Measurements from ENCODE around the gene MCM9.
A peak's percentile ranks its signal among the peaks of the same experiment; 100 is the strongest.

MCM9 gene

DNA sequence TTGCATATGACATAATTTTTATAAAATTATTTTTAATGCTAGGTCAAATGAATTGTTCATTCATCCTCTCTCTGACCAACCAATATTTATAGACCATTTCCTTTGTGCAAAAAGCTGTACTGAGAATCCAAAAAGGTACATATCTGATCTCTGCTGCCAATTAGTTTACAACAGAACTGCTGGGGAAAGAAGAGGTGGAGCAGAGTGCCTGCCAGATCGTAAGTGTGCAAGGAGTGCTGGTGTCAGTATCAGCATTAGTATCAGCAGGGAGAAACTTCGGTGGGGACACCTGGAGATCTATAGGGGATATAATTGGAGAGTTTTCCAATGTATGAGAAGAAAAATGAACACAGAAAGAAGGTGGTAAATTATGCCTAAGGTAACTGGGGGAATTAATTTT lies 104.3 kb downstream of the MCM9 start:
- Histone ChIP-seq H3K4me1 (ENCODE audit: control insufficient read depth, insufficient read depth, low read length) (no peaks in the 10 kb centered on the region), H3K27ac (ENCODE audit: low read depth, low read length) (no peak overlapping the region), H3K4me3 (ENCODE audit: low read length) (no peak overlapping the region)

DNA sequence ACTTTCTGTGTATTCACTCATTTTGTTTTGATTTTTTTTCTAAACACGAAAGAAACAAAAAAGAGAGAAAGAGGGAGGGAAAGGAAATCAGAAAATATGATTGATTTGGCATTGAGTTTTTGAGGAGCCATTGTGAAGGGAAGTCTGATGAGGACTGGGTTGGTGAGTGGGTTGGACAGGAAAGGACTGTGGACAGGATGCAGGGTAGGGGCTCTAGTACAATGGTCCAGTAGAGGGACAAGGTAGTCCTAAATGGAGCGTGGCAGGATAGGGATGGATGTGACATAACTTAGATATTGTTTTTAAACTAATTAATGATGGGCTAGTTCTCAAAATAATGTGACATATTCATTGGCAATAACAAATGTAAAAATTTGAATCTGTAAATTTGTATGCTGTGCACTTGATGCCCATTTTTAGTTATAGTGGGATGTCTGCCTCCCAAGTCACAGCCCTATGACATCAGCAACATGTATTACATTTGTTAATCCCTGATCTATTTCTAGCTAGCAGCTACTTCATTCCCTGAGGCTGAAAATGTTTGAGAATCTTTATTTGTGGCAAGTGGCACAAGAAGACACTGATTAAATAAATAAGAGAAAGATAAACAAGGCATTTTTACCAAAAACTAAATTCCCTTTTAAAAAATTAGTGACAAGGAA lies 105.0 kb downstream of the MCM9 start:
- H3K27ac ChIP-seq (ENCODE audit: low read depth, low read length), result no peak overlapping the region
- H3K4me1 ChIP-seq (ENCODE audit: control insufficient read depth, insufficient read depth, low read length), result no peaks in the 10 kb centered on the region
- H3K4me3 ChIP-seq (ENCODE audit: low read length), result no peak overlapping the region

More for the DNA sequence above, 104.3 kb downstream of the MCM9 start:
- H3K27me3 ChIP-seq (ENCODE audit: control insufficient read depth, insufficient read depth, low read length), result no peaks in the 10 kb centered on the region
- no peak overlapping the region for H3K9ac ChIP-seq (ENCODE audit: low read length)
- H3K36me3 ChIP-seq (ENCODE audit: control insufficient read depth, insufficient read depth, low read length), result peaks cover 6% of the 10 kb centered on the region

DNA sequence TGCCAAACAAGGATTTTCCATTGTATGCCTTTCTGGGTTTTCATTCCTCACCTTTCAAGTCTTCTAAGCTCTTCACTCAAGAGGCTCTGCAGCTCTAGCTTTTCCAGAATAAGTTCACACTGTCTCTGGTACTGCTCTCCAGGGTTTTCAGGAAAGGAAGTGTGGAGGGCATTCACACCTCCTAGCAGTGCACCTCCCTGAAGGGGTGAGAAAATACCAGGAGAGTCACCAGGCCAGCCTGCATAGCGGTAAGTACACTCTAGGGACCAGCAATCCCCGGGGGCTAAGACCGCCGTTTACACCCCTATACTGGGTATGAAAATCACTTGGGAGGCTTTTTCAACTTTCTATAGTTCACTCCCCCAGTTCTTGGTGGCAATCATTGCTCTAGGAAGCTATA lies 108.9 kb downstream of the MCM9 start:
- Histone ChIP-seq H3K36me3 (ENCODE audit: control insufficient read depth, insufficient read depth, low read length) (peaks cover 6% of the 10 kb centered on the region), H3K27me3 (ENCODE audit: control insufficient read depth, insufficient read depth, low read length) (no peaks in the 10 kb centered on the region), H3K4me1 (ENCODE audit: control insufficient read depth, insufficient read depth, low read length) (no peaks in the 10 kb centered on the region), H3K4me3 (ENCODE audit: low read length) (no peak overlapping the region), H3K9ac (ENCODE audit: low read length) (no peak overlapping the region), H3K27ac (ENCODE audit: low read depth, low read length) (no peak overlapping the region)

More for the DNA sequence above, 105.0 kb downstream of the MCM9 start:
- no peaks in the 10 kb centered on the region for H3K27me3 ChIP-seq (ENCODE audit: control insufficient read depth, insufficient read depth, low read length)
- H3K36me3 ChIP-seq (ENCODE audit: control insufficient read depth, insufficient read depth, low read length), result peaks cover 6% of the 10 kb centered on the region
- no peak overlapping the region for H3K9ac ChIP-seq (ENCODE audit: low read length)

DNA sequence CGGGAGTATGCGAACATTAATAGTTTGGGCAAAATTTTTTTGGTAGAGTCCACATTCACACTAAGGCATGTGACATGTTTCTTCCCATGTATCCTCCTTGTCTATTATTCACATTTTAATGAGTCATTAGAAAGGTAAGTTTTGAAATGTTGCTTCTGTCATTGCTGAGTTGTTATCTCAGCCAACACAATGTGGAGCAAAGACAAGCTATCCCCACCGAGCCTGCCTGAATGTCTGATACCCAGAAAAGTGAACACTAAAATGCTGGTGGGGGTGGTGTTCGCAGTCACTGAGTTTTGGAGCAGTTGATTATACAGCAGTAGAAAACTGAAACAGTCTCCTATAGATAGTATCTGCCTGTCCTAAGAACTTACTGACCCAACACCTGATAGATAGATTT lies 109.3 kb downstream of the MCM9 start:
- H3K9ac ChIP-seq (ENCODE audit: low read length), result no peak overlapping the region
- no peaks in the 10 kb centered on the region for H3K27me3 ChIP-seq (ENCODE audit: control insufficient read depth, insufficient read depth, low read length)
- peaks cover 6% of the 10 kb centered on the region for H3K36me3 ChIP-seq (ENCODE audit: control insufficient read depth, insufficient read depth, low read length)
- no peaks in the 10 kb centered on the region for H3K4me1 ChIP-seq (ENCODE audit: control insufficient read depth, insufficient read depth, low read length)
- H3K27ac ChIP-seq (ENCODE audit: low read depth, low read length), result no peak overlapping the region
- H3K4me3 ChIP-seq (ENCODE audit: low read length), result no peak overlapping the region

DNA sequence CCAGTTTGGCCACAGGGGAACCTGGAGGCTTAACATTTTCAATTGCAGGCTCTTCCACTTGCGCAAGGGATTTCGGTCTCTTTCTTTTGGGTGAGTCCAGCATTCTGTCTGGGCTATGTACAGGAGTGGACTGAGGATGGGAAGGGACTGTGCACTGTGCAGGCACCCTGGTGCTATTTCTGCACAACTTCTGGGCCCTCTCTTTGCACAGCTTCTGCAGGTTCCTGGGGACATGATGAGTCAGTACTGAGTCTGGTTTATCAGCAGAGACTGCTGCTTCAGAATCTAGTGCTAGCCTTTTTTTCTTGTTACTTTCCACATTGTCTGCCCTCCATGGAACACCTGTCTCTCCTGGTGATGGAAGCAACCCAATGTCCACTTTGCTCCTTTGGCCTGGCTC lies 119.5 kb downstream of the MCM9 start:
- Histone ChIP-seq H3K27ac (ENCODE audit: low read depth, low read length) (no peak overlapping the region), H3K36me3 (ENCODE audit: control insufficient read depth, insufficient read depth, low read length) (no peaks in the 10 kb centered on the region)

DNA sequence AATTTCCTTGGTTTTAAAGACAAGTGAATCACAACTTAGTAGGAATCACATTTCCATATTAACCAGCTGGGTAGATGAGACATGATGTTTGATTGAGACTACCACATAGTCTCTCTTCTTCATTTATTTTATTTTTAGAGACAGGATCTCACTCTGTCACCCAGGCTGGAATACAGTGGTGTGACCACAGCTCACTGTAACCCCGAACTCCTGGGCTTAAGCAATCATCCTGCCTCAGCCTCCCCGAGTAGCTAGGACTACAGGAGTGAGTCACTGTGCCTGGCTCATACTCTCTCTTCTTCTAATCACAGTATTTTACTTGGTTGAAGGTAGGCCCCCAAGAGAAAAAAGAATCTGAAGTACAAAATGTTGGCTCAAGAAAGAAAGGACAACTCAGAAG lies 121.2 kb downstream of the MCM9 start:
- H3K4me1 ChIP-seq (ENCODE audit: control insufficient read depth, insufficient read depth, low read length), result no peaks in the 10 kb centered on the region
- H3K36me3 ChIP-seq (ENCODE audit: control insufficient read depth, insufficient read depth, low read length), result no peaks in the 10 kb centered on the region
- H3K4me3 ChIP-seq (ENCODE audit: low read length), result no peak overlapping the region
- H3K27me3 ChIP-seq (ENCODE audit: control insufficient read depth, insufficient read depth, low read length), result no peaks in the 10 kb centered on the region
- no peak overlapping the region for H3K9ac ChIP-seq (ENCODE audit: low read length)
- H3K27ac ChIP-seq (ENCODE audit: low read depth, low read length), result no peak overlapping the region

More for the DNA sequence above, 119.5 kb downstream of the MCM9 start:
- Histone ChIP-seq H3K4me1 (ENCODE audit: control insufficient read depth, insufficient read depth, low read length) (no peaks in the 10 kb centered on the region), H3K27me3 (ENCODE audit: control insufficient read depth, insufficient read depth, low read length) (no peaks in the 10 kb centered on the region), H3K4me3 (ENCODE audit: low read length) (no peak overlapping the region), H3K9ac (ENCODE audit: low read length) (no peak overlapping the region)

DNA sequence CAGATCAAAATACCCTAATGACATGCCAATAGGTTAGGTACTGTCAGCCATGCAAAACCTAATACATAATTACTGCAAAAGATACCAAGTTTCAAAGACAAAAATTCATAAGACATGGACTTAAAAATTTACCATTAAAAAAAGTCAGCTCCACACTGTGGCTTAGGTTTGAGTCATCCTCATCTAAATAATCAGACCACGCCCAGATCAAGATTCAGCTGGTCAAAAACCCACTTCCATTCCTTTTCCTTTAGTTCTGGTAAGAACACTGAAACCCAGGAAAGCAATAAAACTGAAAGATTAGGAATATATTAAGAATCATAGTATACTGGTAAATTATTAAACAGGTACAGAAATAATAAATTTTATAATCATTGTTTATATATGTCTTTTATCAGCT lies 122.0 kb downstream of the MCM9 start:
- H3K9ac ChIP-seq (ENCODE audit: low read length), result no peak overlapping the region
- H3K27ac ChIP-seq (ENCODE audit: low read depth, low read length), result no peak overlapping the region
- no peaks in the 10 kb centered on the region for H3K36me3 ChIP-seq (ENCODE audit: control insufficient read depth, insufficient read depth, low read length)
- H3K4me3 ChIP-seq (ENCODE audit: low read length), result no peak overlapping the region
- no peaks in the 10 kb centered on the region for H3K27me3 ChIP-seq (ENCODE audit: control insufficient read depth, insufficient read depth, low read length)
- H3K4me1 ChIP-seq (ENCODE audit: control insufficient read depth, insufficient read depth, low read length), result no peaks in the 10 kb centered on the region

DNA sequence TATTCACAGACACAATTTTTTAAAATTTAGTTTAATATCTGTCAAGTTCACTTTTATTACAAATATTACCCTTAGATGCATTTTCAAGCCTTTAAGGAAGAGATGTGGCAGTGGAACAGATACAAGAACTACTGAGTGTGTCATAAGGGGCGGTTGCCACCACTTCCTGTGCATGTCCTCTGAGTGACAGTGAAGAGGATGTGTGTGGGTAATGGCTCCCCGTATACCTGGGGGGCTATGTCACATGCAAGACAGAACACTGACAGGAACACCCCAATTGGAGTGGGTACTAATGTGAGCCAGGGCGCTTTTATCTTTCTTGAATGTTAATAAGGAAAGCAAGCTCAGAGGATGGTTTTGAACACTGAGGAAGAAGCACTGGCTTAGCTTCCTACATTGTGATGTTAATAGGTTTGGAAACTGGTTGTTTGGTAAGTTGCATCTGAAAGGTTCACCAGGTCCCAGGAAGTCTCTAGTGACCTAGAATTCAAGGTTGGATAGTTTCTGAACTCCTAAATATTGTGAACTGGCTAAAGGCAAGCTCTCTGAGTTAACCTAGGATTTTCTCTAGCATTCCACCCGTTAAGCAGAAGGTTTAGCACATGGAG lies 124.4 kb downstream of the MCM9 start:
- no peaks in the 10 kb centered on the region for H3K4me1 ChIP-seq (ENCODE audit: control insufficient read depth, insufficient read depth, low read length)
- no peak overlapping the region for H3K27ac ChIP-seq (ENCODE audit: low read depth, low read length)

DNA sequence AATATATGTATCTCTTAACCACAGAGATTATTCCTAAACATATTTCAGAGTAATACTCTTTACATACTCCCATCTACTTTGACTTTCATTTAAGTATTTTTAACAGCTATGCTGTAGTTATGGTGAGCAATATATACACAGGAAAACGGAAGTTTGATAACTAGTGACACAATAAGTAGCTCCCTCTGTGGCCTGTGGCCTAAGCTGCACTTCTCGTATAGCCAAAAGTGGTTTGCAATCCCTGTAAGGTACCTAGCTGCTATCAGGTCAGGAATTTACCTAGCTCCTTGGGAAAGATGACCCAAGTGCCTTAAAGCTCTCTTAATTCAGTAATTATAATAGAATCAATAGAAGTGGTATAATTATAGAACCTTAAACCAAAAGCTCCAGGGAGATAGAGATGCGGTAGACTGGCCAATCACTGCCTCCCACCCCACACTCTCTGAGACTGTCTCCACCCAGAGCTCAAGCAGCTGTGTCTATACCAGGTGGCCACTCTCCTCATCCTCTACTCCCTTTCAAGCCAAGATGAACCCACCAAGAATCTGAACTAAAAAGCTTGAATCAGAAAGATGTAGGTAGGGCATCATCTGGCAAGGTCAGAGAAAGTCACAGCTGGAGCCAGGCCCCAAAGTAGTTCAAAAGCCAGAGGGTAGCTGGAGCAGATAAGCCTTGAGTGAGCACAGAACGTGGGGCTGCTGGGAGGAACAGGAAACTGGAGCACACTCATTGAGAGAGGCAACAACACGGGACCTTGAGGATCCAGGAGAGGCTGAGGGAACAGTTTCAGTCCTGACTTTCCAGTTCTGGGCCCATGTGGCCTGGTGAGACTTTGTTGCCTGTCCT lies 125.9 kb downstream of the MCM9 start:
- no peaks in the 10 kb centered on the region for H3K36me3 ChIP-seq (ENCODE audit: control insufficient read depth, insufficient read depth, low read length)
- no peaks in the 10 kb centered on the region for H3K4me1 ChIP-seq (ENCODE audit: control insufficient read depth, insufficient read depth, low read length)
- H3K27ac ChIP-seq (ENCODE audit: low read depth, low read length), result no peak overlapping the region
- no peaks in the 10 kb centered on the region for H3K27me3 ChIP-seq (ENCODE audit: control insufficient read depth, insufficient read depth, low read length)
- no peak overlapping the region for H3K9ac ChIP-seq (ENCODE audit: low read length)
- H3K4me3 ChIP-seq (ENCODE audit: low read length), result no peak overlapping the region

More for the DNA sequence above, 124.4 kb downstream of the MCM9 start:
- no peaks in the 10 kb centered on the region for H3K27me3 ChIP-seq (ENCODE audit: control insufficient read depth, insufficient read depth, low read length)
- H3K4me3 ChIP-seq (ENCODE audit: low read length), result no peak overlapping the region
- no peaks in the 10 kb centered on the region for H3K36me3 ChIP-seq (ENCODE audit: control insufficient read depth, insufficient read depth, low read length)
- no peak overlapping the region for H3K9ac ChIP-seq (ENCODE audit: low read length)

DNA sequence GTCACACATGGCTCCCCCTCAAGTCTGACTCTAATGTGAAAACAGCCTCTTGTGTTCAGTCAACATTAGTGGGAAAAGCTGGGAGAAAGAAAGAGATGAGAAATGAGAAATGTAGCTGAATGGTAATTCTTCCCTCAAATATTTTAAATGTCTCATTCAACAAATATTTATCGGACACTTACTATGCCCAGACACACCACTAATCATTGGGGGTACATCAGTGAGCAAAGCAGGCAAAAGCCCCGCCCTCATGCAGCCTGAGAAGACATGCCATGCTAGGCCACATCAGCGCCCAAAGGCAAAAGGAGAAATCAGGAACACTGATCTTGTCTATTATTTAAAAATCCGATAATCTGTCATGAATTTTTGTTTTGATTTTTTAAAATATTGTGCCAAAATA lies 130.9 kb downstream of the MCM9 start:
- Histone ChIP-seq H3K27ac (ENCODE audit: low read depth, low read length) (no peak overlapping the region), H3K4me1 (ENCODE audit: control insufficient read depth, insufficient read depth, low read length) (no peaks in the 10 kb centered on the region), H3K27me3 (ENCODE audit: control insufficient read depth, insufficient read depth, low read length) (no peaks in the 10 kb centered on the region), H3K36me3 (ENCODE audit: control insufficient read depth, insufficient read depth, low read length) (no peaks in the 10 kb centered on the region), H3K9ac (ENCODE audit: low read length) (no peak overlapping the region), H3K4me3 (ENCODE audit: low read length) (no peak overlapping the region)

DNA sequence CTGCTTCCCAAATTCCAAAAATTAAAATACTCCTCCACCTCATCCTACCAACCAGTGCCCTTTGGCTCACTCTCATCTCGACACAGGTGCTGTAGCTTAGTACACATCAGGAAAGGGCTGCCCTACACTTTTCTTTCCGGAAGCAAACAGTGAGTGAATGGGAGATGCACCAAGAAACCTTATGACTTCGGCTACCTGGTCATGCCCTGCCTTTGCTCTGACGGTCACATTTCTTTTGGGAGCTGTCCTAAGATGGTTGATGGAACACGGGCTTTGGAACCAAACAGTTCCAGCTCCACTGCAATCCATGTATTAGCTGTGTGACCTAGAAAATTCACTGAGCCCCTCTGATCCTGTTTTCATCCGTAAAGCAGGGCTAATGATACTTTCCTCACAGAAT lies 133.7 kb downstream of the MCM9 start:
- H3K4me3 ChIP-seq (ENCODE audit: low read length), result no peak overlapping the region
- no peak overlapping the region for H3K27ac ChIP-seq (ENCODE audit: low read depth, low read length)
- H3K27me3 ChIP-seq (ENCODE audit: control insufficient read depth, insufficient read depth, low read length), result no peaks in the 10 kb centered on the region
- H3K36me3 ChIP-seq (ENCODE audit: control insufficient read depth, insufficient read depth, low read length), result no peaks in the 10 kb centered on the region
- no peaks in the 10 kb centered on the region for H3K4me1 ChIP-seq (ENCODE audit: control insufficient read depth, insufficient read depth, low read length)
- no peak overlapping the region for H3K9ac ChIP-seq (ENCODE audit: low read length)

DNA sequence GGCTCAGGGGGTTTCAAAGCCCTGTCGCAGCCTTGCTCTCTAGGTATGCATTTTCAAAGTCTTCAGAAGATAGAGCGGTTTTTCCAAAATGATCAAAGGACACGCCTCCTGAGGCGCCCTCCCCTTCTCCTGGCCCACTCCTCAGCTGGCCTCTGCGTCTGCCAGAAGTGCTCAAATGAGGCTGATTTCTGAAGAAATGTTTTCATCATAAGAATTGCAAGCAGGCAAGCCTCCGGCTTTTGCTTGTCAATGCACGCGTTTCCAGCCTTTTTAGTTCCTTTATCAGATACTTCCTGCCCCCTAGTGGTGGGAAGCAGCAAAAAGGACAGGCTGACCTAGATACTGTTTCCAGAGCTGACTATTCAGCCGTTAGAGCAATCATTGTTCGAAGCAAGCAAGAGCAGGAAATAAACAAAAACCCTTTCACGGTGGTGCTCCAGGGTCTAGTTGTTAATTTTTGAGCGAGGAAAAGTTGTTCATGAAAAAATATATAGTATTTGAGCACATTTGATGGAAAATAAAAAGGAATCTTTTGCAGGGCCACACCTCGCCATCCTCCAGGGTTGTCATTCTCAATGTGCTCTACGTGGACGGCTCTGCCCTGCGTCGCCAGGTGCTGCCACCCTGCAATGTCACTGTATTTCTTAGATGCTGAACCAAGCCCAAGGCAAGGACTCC lies 134.4 kb downstream of the MCM9 start:
- no peaks in the 10 kb centered on the region for H3K4me1 ChIP-seq (ENCODE audit: control insufficient read depth, insufficient read depth, low read length)
- H3K36me3 ChIP-seq (ENCODE audit: control insufficient read depth, insufficient read depth, low read length), result no peaks in the 10 kb centered on the region
- no peak overlapping the region for H3K9ac ChIP-seq (ENCODE audit: low read length)
- no peak overlapping the region for H3K27ac ChIP-seq (ENCODE audit: low read depth, low read length)
- peak overlapping the region; percentile 37 for H3K4me3 ChIP-seq (ENCODE audit: low read length)
- no peaks in the 10 kb centered on the region for H3K27me3 ChIP-seq (ENCODE audit: control insufficient read depth, insufficient read depth, low read length)
